IPS DF 4.7 (cell line): Measurements from ENCODE around the gene PRADC1.
A peak's percentile ranks its signal among the peaks of the same experiment; 100 is the strongest.
"Not testable (repeated sequence)": the region's sequence is repeated elsewhere in the genome, so short reads cannot be mapped to it uniquely, and the experiment has no call there.

ENCODE experiments used
- DNase-seq: peaks from one replicate; pipeline ENCODE4 v3.0.0-alpha.2; 2013; ENCODE audit warnings: low spot score; ENCODE audit errors: extremely low read depth

The PRADC1 gene

DNA sequence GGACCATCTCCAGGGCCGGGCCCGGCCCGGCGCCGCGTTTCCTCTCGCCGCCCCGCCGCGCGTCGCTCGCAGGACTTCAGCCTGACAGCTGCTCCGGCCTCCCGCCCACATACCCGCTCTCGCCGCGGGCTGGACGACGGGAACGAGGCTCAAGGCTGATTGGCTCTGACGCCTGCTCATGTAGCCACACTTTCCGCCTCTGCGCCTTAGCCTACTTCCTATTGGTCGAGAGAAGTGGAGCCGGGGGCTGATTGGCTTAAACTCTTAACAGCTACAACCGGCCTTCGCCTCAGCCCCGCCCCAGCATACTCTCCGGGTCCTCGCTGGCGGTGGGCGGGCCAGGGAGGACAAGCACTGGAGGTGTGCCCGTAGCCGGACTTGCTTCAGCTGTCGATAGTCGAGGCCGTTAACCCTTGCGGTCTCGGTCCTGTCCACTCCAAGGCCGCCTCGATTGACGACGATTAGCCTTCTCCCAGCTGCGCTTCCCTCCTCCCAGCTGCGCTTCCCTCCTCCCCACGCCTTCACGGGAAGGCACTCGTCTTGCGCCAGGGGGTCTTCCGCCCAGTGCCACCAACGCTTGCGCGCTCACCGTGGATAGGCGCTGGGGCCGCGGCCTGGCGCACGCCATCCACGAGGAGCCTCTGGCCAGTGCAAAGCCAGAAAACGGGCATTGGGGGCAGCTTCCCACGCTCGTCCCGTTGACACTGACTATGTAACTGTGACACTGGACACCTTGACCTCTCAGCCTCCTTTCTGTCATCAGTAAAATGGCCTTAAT, at the start of gene PRADC1:
Gene PRADC1 (minus strand): TSS at position 86 of the 778 bp plus-strand sequence. CDS start 79 bp downstream, at position 7.
- peak; percentile 100 for DNase-seq

GRCh38 chr2:73281244-73281643, 48.2 kb upstream of the PRADC1 start:
- no peak for DNase-seq

GRCh38 chr2:73279852-73280251, 46.8 kb upstream of the PRADC1 start:
- no peak for DNase-seq

GRCh38 chr2:73272270-73272669, 39.2 kb upstream of the PRADC1 start:
- DNase-seq: no peak

- DNase-seq: no peak
Measured at GRCh38 chr2:73269686-73270465, 36.8 kb upstream of the PRADC1 start.

GRCh38 chr2:73268830-73269685, 36.0 kb upstream of the PRADC1 start:
- no peak for DNase-seq

DNA sequence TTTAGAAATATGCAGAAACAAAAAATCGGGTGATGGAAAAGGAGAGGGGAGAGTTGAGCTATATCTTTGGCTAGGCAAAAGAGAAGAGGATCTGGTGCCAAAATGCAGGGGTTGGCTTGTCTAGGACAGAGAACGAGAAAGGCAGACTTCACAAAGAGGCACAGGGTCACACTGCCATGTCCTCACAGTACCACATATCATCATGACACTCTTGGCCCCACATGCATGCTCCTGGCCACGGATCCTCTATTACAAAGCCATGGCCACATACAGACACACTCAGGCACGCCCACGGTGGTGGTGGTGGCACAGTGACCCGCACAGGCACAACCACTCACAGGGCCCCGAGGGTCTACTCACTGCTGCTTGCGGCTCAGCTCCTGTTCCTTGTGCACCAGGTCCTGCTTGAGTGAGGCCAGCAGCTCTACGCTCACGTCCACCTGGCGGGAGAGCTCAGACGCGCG, 35.4 kb upstream of the PRADC1 start:
- DNase-seq: no peak

- DNase-seq: no peak
Measured at GRCh38 chr2:73267008-73267407, 34.0 kb upstream of the PRADC1 start.

GRCh38 chr2:73266061-73266901, 33.2 kb upstream of the PRADC1 start:
- no peak for DNase-seq

DNA sequence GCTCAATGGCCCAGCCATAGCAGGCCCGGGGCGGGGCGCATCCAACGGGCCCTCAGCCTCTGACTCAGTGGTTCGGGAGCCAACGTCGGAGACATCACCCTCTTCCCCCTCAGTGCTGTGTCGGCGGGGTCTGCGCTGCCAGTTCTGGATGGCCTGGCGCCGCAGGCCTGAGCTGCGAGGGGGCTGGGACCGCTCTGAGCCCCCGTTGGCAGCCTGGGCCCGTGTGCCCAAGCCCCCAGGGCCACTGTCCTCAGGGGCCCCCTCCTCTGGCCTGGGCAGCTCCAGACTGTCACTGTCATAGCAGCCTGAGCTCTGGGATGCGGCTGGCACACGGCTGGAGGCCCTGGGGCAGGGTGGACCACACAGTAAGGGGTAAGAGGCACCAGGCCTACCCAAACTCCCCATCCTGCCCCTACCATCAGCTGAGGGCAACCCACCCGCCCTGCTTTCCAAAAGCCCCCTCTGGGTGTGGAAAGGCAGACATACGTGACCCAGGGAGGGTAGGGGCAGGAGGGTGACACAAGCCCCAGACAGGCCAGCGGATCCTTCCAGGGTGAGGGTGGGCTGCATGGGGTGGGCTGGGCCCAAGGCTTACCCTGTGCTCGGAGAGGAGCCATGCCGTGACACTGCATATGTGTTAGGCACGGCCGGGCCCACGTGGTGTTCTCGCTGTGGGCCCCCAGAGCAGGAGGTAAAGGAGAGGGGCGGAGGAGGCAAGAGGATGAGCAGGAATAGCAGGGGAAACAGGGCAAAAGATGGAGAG, 32.4 kb upstream of the PRADC1 start:
- DNase-seq: no peak

DNA sequence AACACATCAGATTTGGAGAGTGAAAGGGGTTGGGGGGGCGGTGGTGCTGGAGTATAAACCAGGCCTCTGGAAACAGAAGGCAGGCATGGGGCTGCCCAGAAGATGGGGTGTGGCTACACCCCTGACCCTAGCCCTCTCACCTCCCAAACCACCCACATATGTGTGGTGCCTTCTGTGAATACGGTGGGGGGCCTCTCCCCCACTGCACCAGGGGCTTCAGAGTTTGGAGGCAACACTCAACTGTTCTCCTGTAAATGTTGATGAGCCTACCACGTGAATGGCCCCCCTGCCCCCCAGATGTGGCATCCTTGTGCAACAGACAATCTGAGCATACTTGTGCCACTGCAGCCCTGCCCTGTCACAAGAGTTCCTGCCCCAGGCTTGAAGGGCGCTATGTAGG, 31.7 kb upstream of the PRADC1 start:
- DNase-seq: no peak

- DNase-seq: no peak
Measured at GRCh38 chr2:73264332-73264606, 31.2 kb upstream of the PRADC1 start.

- no peak for DNase-seq
Measured at GRCh38 chr2:73263540-73264331, 30.7 kb upstream of the PRADC1 start.

- not testable (repeated sequence) for DNase-seq
Measured at GRCh38 chr2:73262691-73263429, 29.8 kb upstream of the PRADC1 start.

GRCh38 chr2:73262108-73262651, 29.1 kb upstream of the PRADC1 start:
- DNase-seq: no peak

- no peak for DNase-seq
Measured at GRCh38 chr2:73260338-73260984, 27.4 kb upstream of the PRADC1 start.

- DNase-seq: no peak
Measured at GRCh38 chr2:73259704-73260337, 26.8 kb upstream of the PRADC1 start.
